Kidney epithelial cell (primary cell): ENCODE data around the gene INPP5A. TPM values are rescaled to one million over a fixed set of nuclear protein-coding genes. Genes with fewer than 3 reads are reported as not detected.

ENCODE experiments used
- DNase-seq: peaks from one replicate; pipeline ENCODE4 v3.0.0-alpha.2; 2010; ENCODE audit warnings: low read depth
- H3K27me3 ChIP-seq: 2 replicates; pipeline ENCODE4 v1.6.0; 2011; ENCODE audit warnings: low read length; ENCODE audit not compliant: control insufficient read depth, insufficient read depth
- H3K36me3 ChIP-seq: 2 replicates; pipeline ENCODE4 v1.5.1; 2011; ENCODE audit warnings: low read length; ENCODE audit not compliant: control insufficient read depth, insufficient read depth
- H3K4me3 ChIP-seq: 2 replicates; pipeline ENCODE4 v1.5.1; 2011; ENCODE audit warnings: low read depth, mild to moderate bottlenecking, control low read depth, low read length
- CTCF ChIP-seq: IDR thresholded peaks from 2 replicates; pipeline ENCODE4 v1.5.1; 2011; ENCODE audit warnings: mild to moderate bottlenecking, moderate library complexity, low read length, control low read depth, inconsistent platforms; ENCODE audit not compliant: insufficient read depth, poor library complexity, severe bottlenecking
- total RNA-seq: library from RNA; depleted of rRNA; stranded (reverse); fragments of >200 nt; gene quantifications from 2 replicates; pipeline ENCODE4 v1.2.3, GENCODE V29; 2015

The INPP5A gene
- total RNA-seq, 1 donor from 2014 or later, result 45.1 TPM

GRCh38 chr10:132497861-132498561 is 39.6 kb upstream of the INPP5A start:
- H3K4me3 ChIP-seq, result no peak overlapping the region
- no peak for TF ChIP-seq CTCF
- no peaks in the 10 kb centered on the region for H3K36me3 ChIP-seq
- no peak for DNase-seq
- H3K27me3 ChIP-seq, result peaks cover 26% of the 10 kb centered on the region

- Histone ChIP-seq H3K4me3 (no peak overlapping the region), H3K36me3 (no peaks in the 10 kb centered on the region), H3K27me3 (peaks cover 30% of the 10 kb centered on the region)
- no peak for TF ChIP-seq CTCF
- DNase-seq, result no peak
These were observed 38.8 kb upstream of the INPP5A start for GRCh38 chr10:132498562-132499366.

GRCh38 chr10:132499367-132499685 is 38.3 kb upstream of the INPP5A start:
- peaks cover 33% of the 10 kb centered on the region for H3K27me3 ChIP-seq
- no peak for DNase-seq
- no peak for TF ChIP-seq CTCF
- no peaks in the 10 kb centered on the region for H3K36me3 ChIP-seq
- no peak overlapping the region for H3K4me3 ChIP-seq

GRCh38 chr10:132500781-132501415 is 36.7 kb upstream of the INPP5A start:
- H3K27me3 ChIP-seq, result peaks cover 33% of the 10 kb centered on the region
- H3K36me3 ChIP-seq, result no peaks in the 10 kb centered on the region
- no peak for TF ChIP-seq CTCF
- peak; percentile 42 for DNase-seq
- H3K4me3 ChIP-seq, result no peak overlapping the region

- no peaks in the 10 kb centered on the region for H3K36me3 ChIP-seq
- peaks cover 28% of the 10 kb centered on the region for H3K27me3 ChIP-seq
- no peak overlapping the region for H3K4me3 ChIP-seq
- no peak for TF ChIP-seq CTCF
- no peak for DNase-seq
These were observed 34.9 kb upstream of the INPP5A start for GRCh38 chr10:132502544-132503300.
